SK-N-SH (cell line): ENCODE measurements around the gene MINK1. TPM values are rescaled to one million over a fixed set of nuclear protein-coding genes. Genes with fewer than 3 reads are reported as not detected.

Source experiments
- CTCF ChIA-PET: fragments of 300-600, 350-600 bp; formaldehyde crosslinking; extraction: SDS; loops from one replicate; lab custom pipeline; 2021; lab: Yijun Ruan, JAX
- POLR2A ChIA-PET: fragments of 350-600 bp; sonication (Branson Sonifier 250); formaldehyde crosslinking; extraction: SDS; loops from one replicate; lab custom pipeline; 2020; ENCODE audit warnings: antibody characterized with exemption, inconsistent platforms; lab: Yijun Ruan, JAX
- DNase-seq: peaks from one replicate; pipeline ENCODE4 v3.0.0; 2012
- H2AFZ ChIP-seq: fragments of 200-600 bp; sonication (generic); 2 replicates; pipeline ENCODE4 v1.8.1; 2016; ENCODE audit warnings: antibody characterized with exemption, mild to moderate bottlenecking, low read depth
- H3F3A ChIP-seq: fragments of 200-600 bp; sonication (generic); replicated peaks from 2 replicates; pipeline ENCODE3; 2016; ENCODE audit warnings: antibody characterized with exemption, mild to moderate bottlenecking; ENCODE audit not compliant: insufficient read depth
- H3K27ac ChIP-seq, 2 experiments: fragments of 200-500 bp in 1 of 2; fragments of 200-600 bp in 1 of 2; sonication (Bioruptor generic) in 1 of 2; sonication (generic), shearing (Covaris generic) in 1 of 2; 2 replicates each; pipeline versions ENCODE4 v1.5.1 to v1.6.1; 2014 to 2016; ENCODE audit warnings: low read depth in 2 of 2, inconsistent platforms in 1 of 2, low read length in 1 of 2, mild to moderate bottlenecking in 1 of 2, mixed read lengths in 1 of 2
- H3K27me3 ChIP-seq: fragments of 200-600 bp; sonication (generic), shearing (Covaris generic); 2 replicates; pipeline ENCODE4 v1.6.1; 2016; ENCODE audit warnings: mixed run types; ENCODE audit not compliant: insufficient read depth
- H3K36me3 ChIP-seq, 2 experiments: fragments of 200-500 bp in 1 of 2; fragments of 200-600 bp in 1 of 2; sonication (Bioruptor generic) in 1 of 2; sonication (generic) in 1 of 2; replicated peaks in 1 of 2; 2 replicates each; pipeline versions ENCODE3 to v1.5.1; 2014 to 2016; ENCODE audit warnings: low read length in 1 of 2, mild to moderate bottlenecking in 1 of 2; ENCODE audit not compliant: insufficient read depth in 2 of 2, control insufficient read depth in 1 of 2
- H3K4me1 ChIP-seq, 2 experiments: fragments of 200-500 bp in 1 of 2; fragments of 200-600 bp in 1 of 2; sonication (Bioruptor generic) in 1 of 2; sonication (generic), shearing (Covaris generic) in 1 of 2; 2 replicates each; pipeline versions ENCODE4 v1.5.1 to v1.6.1; 2014 to 2016; ENCODE audit warnings: low read depth in 1 of 2, low read length in 1 of 2, mixed run types in 1 of 2; ENCODE audit not compliant: insufficient read depth in 2 of 2, control insufficient read depth in 1 of 2
- H3K4me2 ChIP-seq: fragments of 200-600 bp; sonication (generic), shearing (Covaris generic); 2 replicates; pipeline ENCODE4 v1.6.1; 2017; ENCODE audit warnings: mixed run types
- H3K4me3 ChIP-seq, 2 experiments: fragments of 200-500 bp in 1 of 2; fragments of 200-600 bp in 1 of 2; sonication (Bioruptor generic) in 1 of 2; sonication (generic), shearing (Covaris generic) in 1 of 2; 2 replicates each; pipeline versions ENCODE4 v1.5.1 to v1.8.1; 2014 to 2016; ENCODE audit warnings: low read depth in 2 of 2, inconsistent platforms in 1 of 2, low read length in 1 of 2, mild to moderate bottlenecking in 1 of 2, mixed read lengths in 1 of 2, moderate library complexity in 1 of 2
- H3K79me2 ChIP-seq: fragments of 200-600 bp; sonication (generic); 2 replicates; pipeline ENCODE4 v1.8.1; 2017; ENCODE audit warnings: mild to moderate bottlenecking; ENCODE audit not compliant: insufficient read depth
- H3K9ac ChIP-seq: fragments of 200-600 bp; sonication (generic); 2 replicates; pipeline ENCODE4 v1.6.1; 2017; ENCODE audit warnings: mixed run types
- H3K9me2 ChIP-seq: fragments of 200-600 bp; sonication (generic); 2 replicates; pipeline ENCODE4 v1.6.1; 2017; ENCODE audit warnings: mixed run types
- H3K9me3 ChIP-seq: fragments of 200-600 bp; sonication (generic); 2 replicates; pipeline ENCODE4 v1.6.1; 2017; ENCODE audit warnings: mixed run types, mild to moderate bottlenecking, moderate library complexity
- H4K20me1 ChIP-seq: fragments of 200-600 bp; sonication (generic); 2 replicates; pipeline ENCODE4 v1.6.1; 2017; ENCODE audit warnings: mild to moderate bottlenecking, mixed run types; ENCODE audit not compliant: insufficient read depth
- ELF1 ChIP-seq: IDR thresholded peaks from 2 replicates; pipeline ENCODE4 v1.4.0; 2012
- EZH2phosphoT487 ChIP-seq: fragments of 200-600 bp; sonication (generic); IDR thresholded peaks from 2 replicates; pipeline ENCODE4 v1.6.1; 2017; ENCODE audit warnings: low read depth, mixed run types, mild to moderate bottlenecking, antibody characterized with exemption, moderate library complexity, borderline replicate concordance
- FOXJ3 ChIP-seq: sonication (generic); formaldehyde crosslinking; IDR thresholded peaks from 2 replicates; pipeline ENCODE4 v1.5.1; 2020; ENCODE audit warnings: mild to moderate bottlenecking, missing genetic modification reagents
- JUND ChIP-seq: IDR thresholded peaks from 2 replicates; pipeline ENCODE4 v1.4.0; 2012
- MEF2A ChIP-seq: IDR thresholded peaks from 2 replicates; pipeline ENCODE4 v1.4.0; 2012; ENCODE audit warnings: low read depth, borderline replicate concordance
- NFIC ChIP-seq: IDR thresholded peaks from 2 replicates; pipeline ENCODE4 v1.4.0; 2012; ENCODE audit warnings: borderline replicate concordance
- NRF1 ChIP-seq: IDR thresholded peaks from 2 replicates; pipeline ENCODE4 v1.6.1; 2012; ENCODE audit warnings: low read depth, mild to moderate bottlenecking, low read length
- POLR2AphosphoS5 ChIP-seq: IDR thresholded peaks from 2 replicates; pipeline ENCODE4 v1.6.1; 2012; ENCODE audit warnings: low read depth, low read length
- RAD21 ChIP-seq: IDR thresholded peaks from 2 replicates; pipeline ENCODE4 v1.6.1; 2012; ENCODE audit warnings: mild to moderate bottlenecking, low read length
- RCOR1 ChIP-seq: fragments of 150-350 bp; IDR thresholded peaks from 2 replicates; pipeline ENCODE4 v1.6.1; 2017; ENCODE audit warnings: antibody characterized with exemption, low read length
- SIN3A ChIP-seq: IDR thresholded peaks from 2 replicates; pipeline ENCODE4 v1.6.1; 2012; ENCODE audit warnings: low read depth, mild to moderate bottlenecking, low read length, moderate library complexity, borderline replicate concordance
- TAF1 ChIP-seq: IDR thresholded peaks from 2 replicates; pipeline ENCODE4 v1.6.1; 2012; ENCODE audit warnings: low read depth, mild to moderate bottlenecking, low read length, moderate library complexity, borderline replicate concordance
- TEAD4 ChIP-seq: IDR thresholded peaks from 2 replicates; pipeline ENCODE4 v1.4.0; 2012; ENCODE audit warnings: mild to moderate bottlenecking, borderline replicate concordance; ENCODE audit not compliant: insufficient read depth
- WGBS: methylation state at CpG from one replicate; pipeline ENCODE4 v1.1.6; 2017; ENCODE audit warnings: low lambda C conversion rate; 5-methylcytosine and 5-hydroxymethylcytosine counted together
- polyA plus RNA-seq, 3 experiments: library from polyadenylated mRNA; depleted of rRNA; stranded (reverse); fragments of >200 nt; gene quantifications; 2 replicates each; pipeline ENCODE4 v1.2.3, GENCODE V29; 2012
- TF ChIP-seq, protein P1 (sequence below): IDR thresholded peaks from 2 replicates; pipeline ENCODE4 v1.4.0; 2012; ENCODE audit warnings: low read depth
- TF ChIP-seq, protein P2 (sequence below): IDR thresholded peaks from 2 replicates; pipeline ENCODE4 v1.6.1; 2012; ENCODE audit warnings: mild to moderate bottlenecking, low read depth, low read length, moderate library complexity
- TF ChIP-seq, protein P3 (sequence below): fragments of 150-350 bp; IDR thresholded peaks from 2 replicates; pipeline ENCODE4 v1.6.1; 2017; ENCODE audit warnings: antibody characterized with exemption, low read length, low read depth, borderline replicate concordance

MINK1 gene
- polyA plus RNA-seq, 1 of the 3 experiments (the other 2 are of a cell fraction), result 64.7 TPM

- no peaks in the 10 kb centered on the region for H3K79me2 ChIP-seq
- H3K36me3 ChIP-seq, result peaks cover 0 to 27% of the 10 kb centered on the region in 2 experiments
- no peaks in the 10 kb centered on the region for H3K4me1 ChIP-seq
- no peaks in the 10 kb centered on the region for H3F3A ChIP-seq
- CTCF ChIA-PET, result interaction anchor here (0.7 to 16.4 kb wide), 17 partner anchors 11 to 171 kb away, joined by 3 to 235 read pairs (median 4); partner anchors contain the start of genes CHRNE, GLTPD2, PLD2 and PSMB6
- H3K27me3 ChIP-seq, result no peaks in the 10 kb centered on the region
- H2AFZ ChIP-seq, result no peak overlapping the region
- POLR2A ChIA-PET, result no interaction called here
- H3K27ac ChIP-seq, result no peak overlapping the region
- H3K9me3 ChIP-seq, result no peaks in the 10 kb centered on the region
- WGBS, result 94% methylated on average over 14 of the region's 15 CpGs
- H3K4me3 ChIP-seq, result no peak overlapping the region
- no peak for DNase-seq
- no peaks in the 10 kb centered on the region for H4K20me1 ChIP-seq
- H3K9ac ChIP-seq, result no peak overlapping the region
- TF ChIP-seq POLR2AphosphoS5 (no peak), TEAD4 (no peak), RCOR1 (no peak), MEF2A (no peak), NFIC (no peak), SIN3A (no peak), RAD21 (no peak), JUND (no peak), FOXJ3 (no peak), TAF1 (no peak), EZH2phosphoT487 (no peak), ELF1 (no peak), NRF1 (no peak)
- TF ChIP-seq, protein P1, sequence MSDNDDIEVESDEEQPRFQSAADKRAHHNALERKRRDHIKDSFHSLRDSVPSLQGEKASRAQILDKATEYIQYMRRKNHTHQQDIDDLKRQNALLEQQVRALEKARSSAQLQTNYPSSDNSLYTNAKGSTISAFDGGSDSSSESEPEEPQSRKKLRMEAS, result no peak
- TF ChIP-seq, protein P2, sequence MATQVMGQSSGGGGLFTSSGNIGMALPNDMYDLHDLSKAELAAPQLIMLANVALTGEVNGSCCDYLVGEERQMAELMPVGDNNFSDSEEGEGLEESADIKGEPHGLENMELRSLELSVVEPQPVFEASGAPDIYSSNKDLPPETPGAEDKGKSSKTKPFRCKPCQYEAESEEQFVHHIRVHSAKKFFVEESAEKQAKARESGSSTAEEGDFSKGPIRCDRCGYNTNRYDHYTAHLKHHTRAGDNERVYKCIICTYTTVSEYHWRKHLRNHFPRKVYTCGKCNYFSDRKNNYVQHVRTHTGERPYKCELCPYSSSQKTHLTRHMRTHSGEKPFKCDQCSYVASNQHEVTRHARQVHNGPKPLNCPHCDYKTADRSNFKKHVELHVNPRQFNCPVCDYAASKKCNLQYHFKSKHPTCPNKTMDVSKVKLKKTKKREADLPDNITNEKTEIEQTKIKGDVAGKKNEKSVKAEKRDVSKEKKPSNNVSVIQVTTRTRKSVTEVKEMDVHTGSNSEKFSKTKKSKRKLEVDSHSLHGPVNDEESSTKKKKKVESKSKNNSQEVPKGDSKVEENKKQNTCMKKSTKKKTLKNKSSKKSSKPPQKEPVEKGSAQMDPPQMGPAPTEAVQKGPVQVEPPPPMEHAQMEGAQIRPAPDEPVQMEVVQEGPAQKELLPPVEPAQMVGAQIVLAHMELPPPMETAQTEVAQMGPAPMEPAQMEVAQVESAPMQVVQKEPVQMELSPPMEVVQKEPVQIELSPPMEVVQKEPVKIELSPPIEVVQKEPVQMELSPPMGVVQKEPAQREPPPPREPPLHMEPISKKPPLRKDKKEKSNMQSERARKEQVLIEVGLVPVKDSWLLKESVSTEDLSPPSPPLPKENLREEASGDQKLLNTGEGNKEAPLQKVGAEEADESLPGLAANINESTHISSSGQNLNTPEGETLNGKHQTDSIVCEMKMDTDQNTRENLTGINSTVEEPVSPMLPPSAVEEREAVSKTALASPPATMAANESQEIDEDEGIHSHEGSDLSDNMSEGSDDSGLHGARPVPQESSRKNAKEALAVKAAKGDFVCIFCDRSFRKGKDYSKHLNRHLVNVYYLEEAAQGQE, result no peak
- TF ChIP-seq, protein P3, sequence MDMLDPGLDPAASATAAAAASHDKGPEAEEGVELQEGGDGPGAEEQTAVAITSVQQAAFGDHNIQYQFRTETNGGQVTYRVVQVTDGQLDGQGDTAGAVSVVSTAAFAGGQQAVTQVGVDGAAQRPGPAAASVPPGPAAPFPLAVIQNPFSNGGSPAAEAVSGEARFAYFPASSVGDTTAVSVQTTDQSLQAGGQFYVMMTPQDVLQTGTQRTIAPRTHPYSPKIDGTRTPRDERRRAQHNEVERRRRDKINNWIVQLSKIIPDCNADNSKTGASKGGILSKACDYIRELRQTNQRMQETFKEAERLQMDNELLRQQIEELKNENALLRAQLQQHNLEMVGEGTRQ, result no peak
- no peak overlapping the region for H3K4me2 ChIP-seq
- no peaks in the 10 kb centered on the region for H3K9me2 ChIP-seq
Measured at GRCh38 chr17:4880857-4881256, 47.7 kb downstream of the MINK1 start.
